ENCODE measurements around the gene CCDC148.

CCDC148 gene

DNA sequence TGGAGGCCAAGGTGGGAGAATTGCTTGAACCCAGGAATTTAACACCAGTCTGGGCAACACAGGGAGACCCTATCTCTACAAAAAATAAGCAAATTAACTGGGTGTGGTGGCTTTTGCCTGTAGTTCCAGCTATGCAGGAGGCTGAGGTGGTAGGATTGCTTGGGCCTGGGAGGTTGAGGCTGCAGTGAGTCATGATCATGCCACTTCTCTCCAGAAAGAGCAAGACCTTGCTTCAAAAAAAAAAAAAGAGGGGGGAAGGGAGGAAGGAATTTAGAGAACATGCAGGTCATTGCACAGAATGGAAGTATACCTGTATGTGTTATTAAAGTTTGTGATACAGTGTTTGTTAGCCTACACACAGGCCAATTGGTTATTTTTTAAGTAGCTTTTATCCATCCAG is 26.0 kb upstream of the CCDC148 start:
- Histone ChIP-seq H3K4me3 (replicated peaks; ENCODE audit: insufficient read depth, low read length) (no peak overlapping the region), H3K27ac (replicated peaks) (no peak overlapping the region), H3K27me3 (ENCODE audit: insufficient read depth, poor library complexity, severe bottlenecking) (no peaks in the 10 kb centered on the region)
- no peak for DNase-seq (ENCODE audit: low read depth in 1 of 2, low spot score in 1 of 2)
- TF ChIP-seq GABPA (IDR thresholded peaks at IDR 0.05; ENCODE audit: low read depth) (no peak), CTCF (IDR thresholded peaks at IDR 0.05; ENCODE audit: insufficient read depth, low read length) (no peak), SPI1 (IDR thresholded peaks at IDR 0.05; ENCODE audit: borderline replicate concordance, low read depth) (no peak), POLR2AphosphoS5 (IDR thresholded peaks at IDR 0.05; ENCODE audit: low read depth) (no peak)
- TF ChIP-seq, protein P1, sequence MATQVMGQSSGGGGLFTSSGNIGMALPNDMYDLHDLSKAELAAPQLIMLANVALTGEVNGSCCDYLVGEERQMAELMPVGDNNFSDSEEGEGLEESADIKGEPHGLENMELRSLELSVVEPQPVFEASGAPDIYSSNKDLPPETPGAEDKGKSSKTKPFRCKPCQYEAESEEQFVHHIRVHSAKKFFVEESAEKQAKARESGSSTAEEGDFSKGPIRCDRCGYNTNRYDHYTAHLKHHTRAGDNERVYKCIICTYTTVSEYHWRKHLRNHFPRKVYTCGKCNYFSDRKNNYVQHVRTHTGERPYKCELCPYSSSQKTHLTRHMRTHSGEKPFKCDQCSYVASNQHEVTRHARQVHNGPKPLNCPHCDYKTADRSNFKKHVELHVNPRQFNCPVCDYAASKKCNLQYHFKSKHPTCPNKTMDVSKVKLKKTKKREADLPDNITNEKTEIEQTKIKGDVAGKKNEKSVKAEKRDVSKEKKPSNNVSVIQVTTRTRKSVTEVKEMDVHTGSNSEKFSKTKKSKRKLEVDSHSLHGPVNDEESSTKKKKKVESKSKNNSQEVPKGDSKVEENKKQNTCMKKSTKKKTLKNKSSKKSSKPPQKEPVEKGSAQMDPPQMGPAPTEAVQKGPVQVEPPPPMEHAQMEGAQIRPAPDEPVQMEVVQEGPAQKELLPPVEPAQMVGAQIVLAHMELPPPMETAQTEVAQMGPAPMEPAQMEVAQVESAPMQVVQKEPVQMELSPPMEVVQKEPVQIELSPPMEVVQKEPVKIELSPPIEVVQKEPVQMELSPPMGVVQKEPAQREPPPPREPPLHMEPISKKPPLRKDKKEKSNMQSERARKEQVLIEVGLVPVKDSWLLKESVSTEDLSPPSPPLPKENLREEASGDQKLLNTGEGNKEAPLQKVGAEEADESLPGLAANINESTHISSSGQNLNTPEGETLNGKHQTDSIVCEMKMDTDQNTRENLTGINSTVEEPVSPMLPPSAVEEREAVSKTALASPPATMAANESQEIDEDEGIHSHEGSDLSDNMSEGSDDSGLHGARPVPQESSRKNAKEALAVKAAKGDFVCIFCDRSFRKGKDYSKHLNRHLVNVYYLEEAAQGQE (IDR thresholded peaks at IDR 0.05; ENCODE audit: insufficient replicate concordance, low read depth) = no peak

DNA sequence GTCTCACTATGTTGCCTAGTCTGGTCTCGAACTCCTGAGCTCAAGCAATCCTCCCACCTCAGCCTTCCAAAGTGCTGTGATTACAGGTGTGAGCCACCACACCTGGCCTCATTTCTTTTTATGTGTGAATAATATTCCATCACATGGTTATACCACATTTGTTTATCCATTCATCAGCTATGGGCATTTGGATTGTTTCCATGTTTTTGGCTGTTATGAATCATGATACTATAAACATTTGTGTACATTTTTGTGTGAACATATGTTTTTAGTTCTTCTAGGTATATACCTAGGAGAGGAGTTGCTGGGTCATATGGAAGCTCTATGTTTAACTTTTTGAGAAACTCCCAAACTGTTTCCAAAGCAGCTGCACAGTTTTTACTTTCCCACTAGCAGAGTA is 24.6 kb upstream of the CCDC148 start:
- TF ChIP-seq SPI1 (IDR thresholded peaks at IDR 0.05; ENCODE audit: borderline replicate concordance, low read depth) = no peak
- no peak for TF ChIP-seq GABPA (IDR thresholded peaks at IDR 0.05; ENCODE audit: low read depth)
- TF ChIP-seq POLR2AphosphoS5 (IDR thresholded peaks at IDR 0.05; ENCODE audit: low read depth) = no peak
- TF ChIP-seq, protein P1 (IDR thresholded peaks at IDR 0.05; ENCODE audit: insufficient replicate concordance, low read depth) = no peak
- no peak for TF ChIP-seq CTCF (IDR thresholded peaks at IDR 0.05; ENCODE audit: insufficient read depth, low read length)
- H3K4me3 ChIP-seq (replicated peaks; ENCODE audit: insufficient read depth, low read length) = no peak overlapping the region
- no peaks in the 10 kb centered on the region for H3K27me3 ChIP-seq (ENCODE audit: insufficient read depth, poor library complexity, severe bottlenecking)
- no peak overlapping the region for H3K27ac ChIP-seq (replicated peaks)
- DNase-seq (ENCODE audit: low read depth in 1 of 2, low spot score in 1 of 2) = no peak

GRCh38 chr2:158478816-158479215 is 22.3 kb upstream of the CCDC148 start:
- H3K4me3 ChIP-seq (replicated peaks; ENCODE audit: insufficient read depth, low read length) = no peak overlapping the region
- H3K27ac ChIP-seq (replicated peaks) = no peak overlapping the region
- TF ChIP-seq CTCF (IDR thresholded peaks at IDR 0.05; ENCODE audit: insufficient read depth, low read length) (no peak), SPI1 (IDR thresholded peaks at IDR 0.05; ENCODE audit: borderline replicate concordance, low read depth) (no peak)
- H3K27me3 ChIP-seq (ENCODE audit: insufficient read depth, poor library complexity, severe bottlenecking) = no peaks in the 10 kb centered on the region
- DNase-seq (ENCODE audit: low read depth in 1 of 2, low spot score in 1 of 2) = no peak

DNA sequence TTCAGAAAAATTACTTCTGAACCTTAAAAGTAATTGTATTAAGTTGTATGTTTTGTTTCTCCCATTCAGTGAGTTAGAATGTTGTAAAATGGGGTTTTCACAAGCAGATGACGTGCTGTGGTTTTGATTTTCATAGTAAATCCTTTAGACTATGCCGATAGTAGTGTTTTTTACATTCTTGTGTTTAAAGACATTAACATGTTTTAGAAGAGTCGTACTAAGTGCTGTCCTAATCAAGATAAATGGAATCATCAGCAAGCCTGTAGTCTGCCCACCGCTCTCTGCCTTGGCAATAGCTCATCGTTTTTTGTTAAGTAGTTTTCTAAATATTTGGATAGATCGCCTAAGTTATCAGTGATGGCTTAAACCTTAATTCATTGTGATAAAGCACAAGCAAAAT is 21.7 kb upstream of the CCDC148 start:
- Histone ChIP-seq H3K27ac (replicated peaks) (no peak overlapping the region), H3K27me3 (ENCODE audit: insufficient read depth, poor library complexity, severe bottlenecking) (no peaks in the 10 kb centered on the region), H3K4me3 (replicated peaks; ENCODE audit: insufficient read depth, low read length) (no peak overlapping the region)
- no peak for DNase-seq (ENCODE audit: low read depth in 1 of 2, low spot score in 1 of 2)
- TF ChIP-seq SPI1 (IDR thresholded peaks at IDR 0.05; ENCODE audit: borderline replicate concordance, low read depth) = no peak

All from HL-60 (cell line).